Measurements from ENCODE around the gene CRHBP.

Gene CRHBP

DNA sequence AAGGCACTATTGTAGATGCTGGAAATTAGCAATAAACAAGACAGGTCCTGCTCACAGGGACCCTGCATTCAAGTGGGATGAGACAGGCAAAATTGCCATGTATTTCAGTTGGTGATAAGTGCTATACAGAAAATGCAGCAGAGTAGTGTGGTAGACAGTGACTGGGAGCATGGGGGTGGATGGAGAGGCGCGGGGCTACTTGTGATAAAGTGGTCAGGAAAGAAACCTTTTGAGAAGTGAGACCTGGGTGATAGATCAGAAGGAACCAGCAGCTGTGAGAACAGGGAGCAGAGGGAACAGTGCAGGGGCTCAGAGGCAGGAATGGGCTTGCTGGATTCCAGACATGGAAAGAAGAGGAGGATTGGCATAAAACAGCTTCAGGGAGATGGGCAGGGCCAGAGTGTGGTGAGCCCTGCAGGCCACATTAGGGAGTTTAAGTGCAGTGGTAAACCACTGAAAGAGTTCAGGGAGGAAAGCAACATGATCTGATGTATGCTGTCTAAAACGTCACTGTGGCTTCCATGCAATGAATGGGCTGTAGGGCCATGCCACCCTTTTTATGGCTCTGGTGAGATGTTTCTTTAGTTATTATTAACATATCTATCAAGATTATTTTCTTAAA lies 7.3 kb downstream of the CRHBP start:
- no peak overlapping the region for H3K4me3 ChIP-seq (ENCODE audit: low read depth, low read length)
- DNase-seq (ENCODE audit: low read depth), result peak; percentile 38
- TF ChIP-seq, protein P1, sequence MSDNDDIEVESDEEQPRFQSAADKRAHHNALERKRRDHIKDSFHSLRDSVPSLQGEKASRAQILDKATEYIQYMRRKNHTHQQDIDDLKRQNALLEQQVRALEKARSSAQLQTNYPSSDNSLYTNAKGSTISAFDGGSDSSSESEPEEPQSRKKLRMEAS (IDR thresholded peaks at IDR 0.05; ENCODE audit: low read depth, low read length), result 0 out of 2 replicates have a peak, but pooled peaks have one; percentile 32
- TF ChIP-seq POLR2A (IDR thresholded peaks at IDR 0.05; ENCODE audit: extremely low read depth, insufficient read length) (no peak), MYC (IDR thresholded peaks at IDR 0.05; ENCODE audit: low read depth, low read length) (0 out of 2 replicates have a peak, but pooled peaks have one; percentile 52)
- TF ChIP-seq, protein P2, sequence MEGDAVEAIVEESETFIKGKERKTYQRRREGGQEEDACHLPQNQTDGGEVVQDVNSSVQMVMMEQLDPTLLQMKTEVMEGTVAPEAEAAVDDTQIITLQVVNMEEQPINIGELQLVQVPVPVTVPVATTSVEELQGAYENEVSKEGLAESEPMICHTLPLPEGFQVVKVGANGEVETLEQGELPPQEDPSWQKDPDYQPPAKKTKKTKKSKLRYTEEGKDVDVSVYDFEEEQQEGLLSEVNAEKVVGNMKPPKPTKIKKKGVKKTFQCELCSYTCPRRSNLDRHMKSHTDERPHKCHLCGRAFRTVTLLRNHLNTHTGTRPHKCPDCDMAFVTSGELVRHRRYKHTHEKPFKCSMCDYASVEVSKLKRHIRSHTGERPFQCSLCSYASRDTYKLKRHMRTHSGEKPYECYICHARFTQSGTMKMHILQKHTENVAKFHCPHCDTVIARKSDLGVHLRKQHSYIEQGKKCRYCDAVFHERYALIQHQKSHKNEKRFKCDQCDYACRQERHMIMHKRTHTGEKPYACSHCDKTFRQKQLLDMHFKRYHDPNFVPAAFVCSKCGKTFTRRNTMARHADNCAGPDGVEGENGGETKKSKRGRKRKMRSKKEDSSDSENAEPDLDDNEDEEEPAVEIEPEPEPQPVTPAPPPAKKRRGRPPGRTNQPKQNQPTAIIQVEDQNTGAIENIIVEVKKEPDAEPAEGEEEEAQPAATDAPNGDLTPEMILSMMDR (IDR thresholded peaks at IDR 0.05; ENCODE audit: low read depth, low read length), result no peak

DNA sequence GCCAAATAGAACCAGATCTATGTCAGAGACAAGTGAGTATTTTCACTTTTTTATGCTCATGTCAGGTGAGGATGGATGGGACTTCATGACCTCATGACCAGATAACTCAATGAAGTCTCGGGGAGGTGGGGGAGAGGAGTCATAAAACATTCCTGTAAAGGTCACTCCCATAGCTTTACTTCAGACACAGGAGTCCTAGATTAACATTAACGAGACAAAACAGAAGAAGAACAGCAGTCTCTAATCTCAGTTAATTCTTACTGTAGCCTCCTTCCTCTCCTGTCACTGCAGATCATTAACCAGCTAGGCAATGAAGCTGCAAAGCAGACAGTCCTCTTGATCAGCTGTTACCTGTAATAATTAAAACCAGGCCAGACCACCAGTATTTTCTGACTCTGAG lies 11.2 kb downstream of the CRHBP start:
- DNase-seq (ENCODE audit: low read depth), result no peak
- H3K4me3 ChIP-seq (ENCODE audit: low read depth, low read length), result no peak overlapping the region
- TF ChIP-seq, protein P2 (IDR thresholded peaks at IDR 0.05; ENCODE audit: low read depth, low read length), result no peak
- TF ChIP-seq, protein P1 (IDR thresholded peaks at IDR 0.05; ENCODE audit: low read depth, low read length), result no peak

DNA sequence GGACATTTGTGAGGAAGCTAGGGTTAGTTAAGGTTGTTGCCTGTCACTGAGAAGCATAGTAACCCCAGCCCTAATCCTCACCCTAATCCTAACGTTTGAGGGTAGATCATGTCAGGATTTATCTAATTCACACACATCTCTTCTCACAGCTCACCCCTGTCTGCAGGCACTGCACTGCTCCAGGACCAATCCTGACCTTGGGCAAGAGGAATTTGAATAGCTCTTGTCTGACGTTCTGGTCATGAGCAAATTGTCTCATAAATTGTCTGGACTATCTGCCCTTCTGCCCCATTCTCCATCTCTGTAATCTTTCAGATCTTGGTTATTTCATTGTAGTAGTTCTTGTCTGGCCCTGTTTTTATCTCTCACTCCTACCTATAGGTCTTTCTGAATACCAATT lies 18.7 kb downstream of the CRHBP start:
- no peak for TF ChIP-seq MYC (IDR thresholded peaks at IDR 0.05; ENCODE audit: low read depth, low read length)
- TF ChIP-seq, protein P1 (IDR thresholded peaks at IDR 0.05; ENCODE audit: low read depth, low read length), result no peak
- TF ChIP-seq POLR2A (IDR thresholded peaks at IDR 0.05; ENCODE audit: extremely low read depth, insufficient read length), result no peak
- TF ChIP-seq, protein P2 (IDR thresholded peaks at IDR 0.05; ENCODE audit: low read depth, low read length), result no peak
- no peak for DNase-seq (ENCODE audit: low read depth)
- no peak overlapping the region for H3K4me3 ChIP-seq (ENCODE audit: low read depth, low read length)

DNA sequence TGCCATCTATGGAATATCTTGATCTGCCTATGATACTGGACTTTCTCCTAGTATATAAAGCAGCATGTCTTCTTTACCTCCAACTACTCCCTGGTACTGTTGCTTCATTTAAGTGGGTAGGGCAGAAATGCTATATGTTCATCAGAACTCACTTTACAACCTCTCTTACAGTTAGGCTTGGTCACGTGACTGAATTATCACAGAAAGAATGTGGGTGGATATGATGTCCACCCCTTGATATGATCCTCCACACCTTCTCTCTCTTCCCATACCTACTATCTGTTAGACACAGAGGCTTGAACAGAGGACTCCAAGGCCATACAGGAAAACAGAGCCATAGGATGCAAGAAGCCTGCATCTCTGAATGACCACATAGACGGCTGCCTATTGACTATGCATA lies 19.8 kb downstream of the CRHBP start:
- DNase-seq (ENCODE audit: low read depth), result no peak
- TF ChIP-seq POLR2A (IDR thresholded peaks at IDR 0.05; ENCODE audit: extremely low read depth, insufficient read length) (no peak), MYC (IDR thresholded peaks at IDR 0.05; ENCODE audit: low read depth, low read length) (no peak)
- TF ChIP-seq, protein P2 (IDR thresholded peaks at IDR 0.05; ENCODE audit: low read depth, low read length), result no peak
- TF ChIP-seq, protein P1 (IDR thresholded peaks at IDR 0.05; ENCODE audit: low read depth, low read length), result no peak
- no peak overlapping the region for H3K4me3 ChIP-seq (ENCODE audit: low read depth, low read length)

DNA sequence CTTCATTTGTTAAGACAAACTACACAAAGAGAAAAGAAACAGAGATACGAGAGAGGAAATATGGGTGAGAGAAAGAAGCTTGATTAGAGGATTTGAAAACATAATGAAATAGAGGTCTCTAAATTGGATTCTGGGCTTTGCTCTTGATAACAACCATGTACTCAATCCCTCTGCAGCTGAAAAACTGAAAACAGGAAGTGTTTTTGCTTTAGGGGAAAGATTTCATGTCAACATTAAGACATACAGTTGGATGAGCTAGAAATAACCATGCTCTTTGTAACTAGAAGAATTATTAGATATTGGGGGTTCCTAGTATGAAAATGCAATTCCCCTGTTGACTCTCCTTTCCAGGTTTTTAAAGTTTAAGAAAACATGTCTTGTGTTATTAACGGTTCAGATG lies 21.9 kb downstream of the CRHBP start:
- TF ChIP-seq POLR2A (IDR thresholded peaks at IDR 0.05; ENCODE audit: extremely low read depth, insufficient read length) (no peak), MYC (IDR thresholded peaks at IDR 0.05; ENCODE audit: low read depth, low read length) (no peak)
- TF ChIP-seq, protein P1 (IDR thresholded peaks at IDR 0.05; ENCODE audit: low read depth, low read length), result no peak
- TF ChIP-seq, protein P2 (IDR thresholded peaks at IDR 0.05; ENCODE audit: low read depth, low read length), result no peak
- no peak for DNase-seq (ENCODE audit: low read depth)
- H3K4me3 ChIP-seq (ENCODE audit: low read depth, low read length), result no peak overlapping the region
